GOT3 (cell line): ENCODE data around the gene FMNL2.

ENCODE experiments used
- DNase-seq: peaks from one replicate; lab custom pipeline; 2025; ENCODE audit warnings: mixed read lengths; lab: John Stamatoyannopoulos, UW

The FMNL2 gene

DNA sequence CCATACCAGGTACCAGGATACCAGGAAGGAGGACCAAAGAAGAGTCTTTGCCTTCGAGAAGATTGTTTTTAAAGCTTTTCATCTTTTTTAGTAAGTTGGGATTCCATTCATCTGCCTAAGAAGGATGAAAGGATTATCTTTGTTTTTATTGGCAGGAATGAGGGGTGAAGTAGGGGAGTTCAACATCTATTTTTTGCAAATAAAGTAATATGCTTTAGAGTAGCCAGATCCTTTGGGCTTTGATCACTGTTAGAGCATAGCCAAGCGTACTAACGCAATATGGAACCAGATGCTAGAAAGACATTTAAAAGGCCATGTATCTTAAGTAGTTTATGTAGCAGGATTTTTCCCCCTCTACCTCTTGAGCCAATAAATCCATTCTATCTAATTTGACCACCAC is 249.3 kb downstream of the FMNL2 start:
- no peak for DNase-seq

DNA sequence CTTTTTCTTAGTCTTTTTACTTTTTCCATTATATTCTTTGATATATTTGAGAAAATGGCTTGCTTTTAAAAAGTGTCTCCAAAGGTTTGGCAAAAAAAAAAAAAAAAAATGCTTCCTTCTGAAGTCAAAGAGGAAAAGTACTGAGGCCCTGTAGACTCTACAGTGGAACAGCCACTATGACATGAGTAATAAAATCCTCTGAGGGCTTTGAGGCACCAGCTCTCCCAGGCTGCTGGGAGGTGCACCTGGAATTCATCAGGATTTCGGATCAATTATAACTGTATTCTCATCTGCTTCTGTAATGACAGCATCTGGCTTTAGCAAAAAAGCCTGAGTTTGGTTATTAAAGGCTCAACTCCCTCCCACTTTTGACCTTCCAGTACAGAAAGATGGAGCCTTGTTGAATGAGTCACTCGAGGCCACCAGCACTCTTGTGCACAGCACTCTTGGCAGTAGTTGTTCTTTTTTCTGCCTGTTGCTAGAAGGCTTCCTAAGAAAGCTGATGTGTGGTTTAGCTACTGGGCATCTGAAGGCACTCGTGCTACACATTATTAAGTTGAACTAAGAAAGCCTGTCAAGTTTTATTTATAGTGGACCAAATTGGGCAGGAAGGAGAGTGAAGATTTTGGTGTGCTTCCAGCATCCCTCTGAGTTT is 251.0 kb downstream of the FMNL2 start:
- peak; percentile 21 for DNase-seq

DNA sequence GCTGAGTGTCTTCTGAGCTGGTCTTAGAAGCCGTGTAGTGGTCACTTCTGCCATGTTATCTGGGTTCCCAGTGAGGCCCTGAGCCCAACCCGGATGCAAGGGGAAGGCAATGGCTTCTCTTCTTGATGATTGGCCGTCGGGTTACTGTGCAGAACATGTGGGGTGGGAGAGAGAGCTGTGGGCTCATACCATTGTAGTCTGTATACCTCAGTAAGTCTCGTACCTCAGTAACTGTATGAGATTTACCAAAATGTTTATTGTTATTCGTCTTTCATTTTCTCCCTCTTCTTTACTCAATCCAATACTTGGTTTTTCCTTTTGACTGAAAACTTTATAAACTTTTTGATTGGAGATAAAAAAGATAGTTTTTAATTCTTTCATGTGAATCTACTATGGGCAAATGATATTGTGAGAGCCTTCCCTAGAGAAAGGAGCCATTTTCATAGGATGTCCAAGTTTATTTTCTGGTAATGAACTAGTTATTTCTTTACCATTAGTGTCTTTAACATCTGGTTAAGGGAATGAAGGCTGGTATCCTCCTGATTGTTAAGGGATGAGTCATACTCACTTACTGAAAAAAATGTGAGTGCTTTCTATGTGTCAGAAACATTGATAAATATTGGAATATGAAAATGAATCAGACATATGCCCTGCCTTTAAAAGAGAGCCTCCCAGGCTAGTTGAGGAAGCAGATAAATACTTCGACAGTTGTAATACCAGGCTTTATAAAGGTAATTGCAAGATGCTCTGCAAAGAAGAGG is 252.4 kb downstream of the FMNL2 start:
- DNase-seq = no peak

DNA sequence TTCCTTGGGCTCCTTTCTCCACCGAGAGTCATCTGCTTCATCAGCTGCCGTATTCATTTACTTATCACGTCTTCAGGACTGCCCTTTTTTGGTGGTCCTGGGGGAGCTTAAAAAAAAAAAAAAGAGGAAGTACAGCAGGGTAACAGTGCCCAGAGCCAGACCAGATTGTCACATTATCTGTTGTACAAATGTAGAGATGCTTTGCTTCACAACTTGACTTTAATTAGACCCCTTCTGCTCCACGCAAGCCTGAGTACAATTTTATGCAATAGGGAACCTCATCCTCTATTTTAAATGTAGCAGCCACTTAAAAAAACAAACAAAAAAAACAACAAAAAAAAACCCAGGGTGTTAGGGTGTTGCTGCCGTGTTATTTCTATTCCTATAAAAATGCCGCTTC is 254.0 kb downstream of the FMNL2 start:
- no peak for DNase-seq

DNA sequence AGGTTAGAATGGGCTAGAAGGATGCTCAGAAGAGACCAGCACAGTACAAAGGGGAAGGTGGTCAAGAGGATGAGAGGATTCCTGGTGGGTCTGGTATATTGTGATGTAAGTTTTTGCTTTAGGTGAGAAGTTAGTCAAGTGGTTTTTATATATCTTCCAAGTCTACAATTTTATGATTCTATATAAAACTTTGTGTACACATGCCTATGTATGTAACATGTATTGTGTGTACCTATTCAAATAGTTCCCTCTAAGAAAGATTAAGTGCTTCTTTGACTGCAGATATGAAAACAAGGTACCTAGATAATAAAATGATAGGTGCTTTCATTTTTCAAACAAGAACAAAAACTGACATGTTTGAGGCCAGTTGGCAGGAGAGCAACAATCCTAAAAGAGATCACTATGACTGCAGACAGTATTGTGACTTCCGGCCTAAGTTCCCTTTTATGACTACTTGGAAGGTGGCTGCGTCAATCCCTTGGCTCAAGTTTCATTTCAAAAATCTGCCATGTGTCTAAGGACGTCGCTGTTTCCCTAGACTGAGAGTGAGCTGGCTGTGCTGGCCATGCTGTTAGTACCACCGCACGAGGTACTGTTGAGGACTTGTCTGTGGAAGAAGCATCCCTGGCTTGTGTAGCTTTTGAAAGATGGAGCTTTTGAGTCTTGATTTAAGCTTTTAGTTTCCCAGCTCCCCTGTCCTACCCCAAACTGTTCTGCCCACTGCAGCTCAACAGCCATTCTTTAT is 259.2 kb downstream of the FMNL2 start:
- no peak for DNase-seq

DNA sequence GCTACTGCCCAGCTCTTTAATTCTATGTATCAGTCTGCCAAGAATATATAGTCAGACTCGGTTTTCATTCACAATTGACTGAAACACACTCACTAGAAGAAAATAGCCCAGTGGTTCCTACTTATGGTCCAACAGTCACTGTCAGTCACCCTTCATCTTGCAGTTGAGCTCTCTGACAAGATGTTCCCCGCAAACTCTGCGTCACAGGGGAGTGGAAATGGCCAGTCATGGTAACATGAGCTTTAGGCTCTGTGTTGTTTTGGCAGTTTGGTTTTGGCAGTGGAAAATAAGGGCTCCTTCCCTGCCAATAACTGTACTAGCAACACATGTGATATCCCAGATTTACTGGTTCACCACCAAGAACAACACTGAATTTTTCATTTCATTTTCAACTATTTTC is 259.8 kb downstream of the FMNL2 start:
- no peak for DNase-seq

DNA sequence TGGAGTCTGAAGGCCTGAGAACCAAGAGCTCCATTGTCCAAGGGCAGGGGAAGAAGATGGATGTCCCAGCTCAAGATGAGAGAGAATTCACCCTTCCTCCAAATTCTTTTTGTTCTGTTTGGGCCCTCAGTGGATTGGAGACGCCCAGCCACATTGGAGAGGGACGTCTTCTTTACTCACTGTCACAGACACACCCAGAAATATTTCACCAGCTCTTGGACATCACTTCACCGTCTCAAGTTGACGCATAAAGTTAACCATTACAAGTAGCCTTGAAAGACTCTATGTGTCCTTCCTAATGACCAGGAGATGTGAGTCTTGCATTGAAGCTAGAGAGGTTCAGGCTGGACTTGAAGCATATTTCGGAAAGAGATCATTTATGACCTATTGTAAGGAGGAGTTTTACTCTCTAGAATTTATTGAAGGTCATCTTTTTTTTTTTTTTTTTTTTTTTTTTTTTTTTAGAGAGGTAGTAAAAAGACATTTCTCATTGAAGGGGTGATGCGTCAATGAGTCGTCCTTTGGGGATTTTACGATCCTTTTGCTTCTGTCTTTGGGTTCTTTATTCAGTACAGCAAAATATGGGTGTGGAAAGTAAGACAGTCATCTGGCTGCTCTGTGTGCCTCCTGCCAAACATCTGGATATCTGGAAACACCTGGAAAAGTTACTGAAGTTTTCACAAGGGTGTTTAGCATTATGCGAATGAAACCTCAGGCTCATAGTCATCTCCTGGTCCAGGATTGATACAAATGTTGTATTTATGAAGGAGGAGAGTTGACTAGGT is 264.2 kb downstream of the FMNL2 start:
- no peak for DNase-seq

DNA sequence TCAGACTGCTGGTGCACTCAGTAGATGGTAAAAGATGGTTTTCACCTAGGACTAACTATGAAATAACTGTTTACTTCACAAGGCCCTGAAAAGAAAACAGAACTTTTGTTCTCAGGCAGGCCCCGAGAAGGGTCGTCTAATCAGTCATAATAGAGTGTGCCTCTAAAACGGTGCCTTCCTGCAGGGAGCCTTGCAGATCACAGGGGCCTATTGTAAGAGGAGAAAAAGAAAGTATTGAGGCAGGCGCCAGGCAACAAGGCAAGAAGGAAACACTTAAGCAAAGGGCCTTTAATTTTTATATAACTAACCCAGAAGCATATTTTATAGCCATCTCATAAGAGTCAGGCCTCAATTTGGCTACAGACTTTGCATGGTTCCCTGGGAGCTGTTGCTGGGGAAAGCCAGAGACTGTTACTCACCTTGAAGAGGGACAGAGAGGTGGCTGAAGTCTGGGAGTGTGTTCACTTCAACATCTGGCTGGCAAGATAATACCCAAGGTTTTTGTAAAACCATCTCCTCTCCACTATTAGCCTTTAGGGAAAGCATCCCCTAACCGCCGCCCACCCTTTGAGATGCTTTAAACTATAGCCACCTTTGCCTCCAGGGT is 265.2 kb downstream of the FMNL2 start:
- DNase-seq = no peak

DNA sequence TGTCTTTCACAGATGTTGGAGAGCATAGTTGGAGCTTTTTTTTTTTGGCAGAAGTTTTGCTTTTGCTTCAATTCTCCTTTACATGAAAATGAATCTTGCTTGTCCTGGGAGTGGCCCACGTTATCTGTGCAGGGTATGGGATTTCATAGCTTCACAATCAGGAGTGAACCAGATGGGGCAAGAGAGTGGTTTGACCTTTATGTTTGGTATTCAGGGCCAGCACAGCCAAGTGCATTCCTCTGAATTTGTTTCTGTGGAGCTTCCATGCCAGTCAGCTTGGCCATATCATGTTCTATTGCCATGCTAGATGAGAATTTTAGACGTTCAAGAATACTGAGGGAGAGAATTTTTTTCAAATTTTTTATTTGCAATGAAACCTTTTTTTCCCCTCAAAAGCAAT is 265.7 kb downstream of the FMNL2 start:
- no peak for DNase-seq

DNA sequence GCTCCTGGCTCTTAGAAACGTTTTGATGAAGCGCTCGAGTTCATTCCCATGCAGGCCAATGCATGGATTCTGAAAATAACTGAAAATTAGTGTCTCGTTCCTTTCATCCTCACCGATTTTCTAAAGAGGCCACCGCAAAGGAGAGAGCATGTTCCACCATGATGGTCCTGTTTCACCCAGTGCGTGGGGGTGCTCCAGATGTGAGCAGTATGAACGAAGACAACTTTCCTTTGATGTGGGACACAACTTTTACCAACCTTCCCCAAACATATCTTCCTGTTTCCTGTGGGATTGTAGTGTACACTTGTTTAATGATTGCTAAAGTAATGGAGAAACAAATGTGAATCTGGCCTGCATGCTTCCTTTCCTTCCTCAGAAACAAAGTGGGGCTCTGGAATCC is 267.8 kb downstream of the FMNL2 start:
- DNase-seq = no peak

DNA sequence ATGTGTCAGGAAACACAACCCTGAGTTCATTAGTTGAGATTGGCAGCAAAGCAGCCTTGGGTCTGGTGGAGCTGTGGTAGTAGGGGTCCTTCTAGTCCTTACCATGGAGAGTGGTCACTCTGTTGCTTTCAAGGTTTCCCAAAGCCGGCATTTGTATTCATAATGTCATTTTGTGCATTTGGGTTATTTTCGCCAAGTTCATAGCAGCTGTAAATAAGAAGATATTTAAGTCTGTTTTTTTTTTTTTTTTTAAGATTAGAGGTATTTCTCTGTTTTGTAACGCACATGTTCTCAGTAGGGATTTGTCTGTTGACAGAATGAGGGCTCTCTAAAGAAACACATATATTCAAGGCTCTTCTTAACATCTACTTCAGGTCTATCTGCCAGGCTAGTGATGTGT is 268.2 kb downstream of the FMNL2 start:
- no peak for DNase-seq

DNA sequence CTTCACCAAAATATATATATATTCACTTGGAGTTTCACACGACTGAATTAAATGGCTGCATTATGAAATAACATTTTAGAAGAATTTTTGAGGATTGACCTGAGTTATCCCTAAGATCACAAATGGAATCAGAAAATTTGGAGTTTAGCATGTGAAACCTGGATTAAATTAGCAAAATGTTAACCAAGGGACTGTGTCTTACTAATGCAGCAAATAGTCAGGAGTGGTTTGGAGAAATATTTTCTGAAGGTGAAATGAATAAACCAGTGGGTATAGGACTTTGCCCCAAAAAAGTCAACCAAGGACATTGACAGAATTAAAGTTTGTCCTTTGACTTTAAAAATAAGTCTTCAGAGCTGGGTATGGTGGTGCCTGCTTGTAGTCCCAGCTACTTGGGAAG is 271.1 kb downstream of the FMNL2 start:
- DNase-seq = no peak

DNA sequence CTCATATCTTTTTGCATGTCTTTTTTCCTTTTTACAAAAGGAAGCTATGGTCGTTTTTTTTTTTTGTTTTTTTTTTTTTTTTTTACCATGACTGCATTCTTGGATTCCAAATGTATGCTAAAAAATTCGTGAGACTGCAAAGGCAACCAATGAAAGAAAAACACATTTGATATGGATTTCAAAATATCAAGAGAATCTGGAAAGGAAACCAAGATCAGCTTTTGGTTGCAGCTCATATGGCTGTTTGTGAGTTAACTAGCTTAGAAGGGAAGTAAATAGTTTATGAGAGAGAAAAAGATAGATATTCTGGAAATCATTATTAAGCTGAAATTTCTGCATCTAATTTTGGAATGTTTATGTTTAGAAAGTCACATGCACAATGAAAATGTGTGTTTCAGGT is 272.0 kb downstream of the FMNL2 start:
- DNase-seq = no peak

DNA sequence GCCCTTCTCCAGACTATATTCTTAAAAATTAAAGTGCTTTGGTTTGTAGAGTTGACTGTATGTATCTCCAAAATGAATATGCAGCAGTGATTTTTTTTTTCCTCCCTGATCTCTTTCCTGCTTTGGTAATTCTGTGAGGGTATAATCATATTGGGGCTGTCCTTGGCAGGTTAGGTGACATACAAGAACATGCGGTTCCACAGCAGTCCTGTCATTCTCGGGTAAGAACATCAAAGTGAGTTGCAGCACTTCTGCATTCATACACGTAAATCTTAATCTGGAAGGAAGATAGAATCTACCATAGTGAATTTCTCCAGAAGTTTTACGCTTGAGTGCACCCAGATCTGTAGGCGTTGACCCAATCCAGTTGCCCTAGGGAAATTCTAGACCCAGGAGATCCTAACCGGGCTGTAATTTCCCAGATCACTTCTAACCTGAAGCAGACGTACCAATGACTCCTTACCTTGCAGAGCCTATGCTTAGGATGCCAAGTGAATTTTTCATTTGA is 272.9 kb downstream of the FMNL2 start:
- no peak for DNase-seq

DNA sequence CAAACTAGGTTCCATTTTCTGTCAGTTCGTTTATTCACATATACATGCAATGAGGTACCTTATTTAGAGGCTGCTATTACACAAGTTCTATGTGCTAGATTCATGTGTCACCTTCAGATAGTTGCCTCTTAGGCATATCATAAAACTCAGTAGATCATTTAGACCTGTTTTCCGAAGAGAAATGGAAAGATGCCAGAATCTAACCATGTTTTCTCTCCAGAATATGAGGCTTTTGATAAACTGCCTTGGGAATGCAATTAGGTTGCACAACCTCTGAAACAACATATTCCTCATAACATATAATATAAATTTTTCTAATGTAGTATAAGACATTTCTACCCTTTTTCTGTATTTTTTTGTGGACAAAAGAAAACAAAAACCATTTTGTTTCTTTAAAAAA is 274.2 kb downstream of the FMNL2 start:
- DNase-seq = no peak

DNA sequence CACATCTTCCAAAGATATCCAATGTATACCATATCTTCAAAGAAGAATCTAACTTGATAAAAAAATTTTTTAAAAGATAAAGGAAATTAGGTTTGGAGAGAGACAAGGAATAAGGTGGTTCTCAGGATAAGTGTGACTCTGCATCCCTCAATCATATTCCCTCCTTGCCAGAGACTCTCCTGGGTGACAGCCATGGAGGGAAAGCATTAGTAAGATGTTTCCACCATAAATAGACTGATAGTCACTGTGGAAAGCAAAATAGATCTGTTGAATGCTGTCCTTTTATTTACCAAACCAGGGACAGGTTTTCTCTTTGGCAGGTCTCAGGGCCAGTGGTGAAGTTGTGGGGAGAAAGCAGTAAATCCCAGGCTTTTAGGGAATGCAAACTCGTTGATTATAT is 274.7 kb downstream of the FMNL2 start:
- no peak for DNase-seq

DNA sequence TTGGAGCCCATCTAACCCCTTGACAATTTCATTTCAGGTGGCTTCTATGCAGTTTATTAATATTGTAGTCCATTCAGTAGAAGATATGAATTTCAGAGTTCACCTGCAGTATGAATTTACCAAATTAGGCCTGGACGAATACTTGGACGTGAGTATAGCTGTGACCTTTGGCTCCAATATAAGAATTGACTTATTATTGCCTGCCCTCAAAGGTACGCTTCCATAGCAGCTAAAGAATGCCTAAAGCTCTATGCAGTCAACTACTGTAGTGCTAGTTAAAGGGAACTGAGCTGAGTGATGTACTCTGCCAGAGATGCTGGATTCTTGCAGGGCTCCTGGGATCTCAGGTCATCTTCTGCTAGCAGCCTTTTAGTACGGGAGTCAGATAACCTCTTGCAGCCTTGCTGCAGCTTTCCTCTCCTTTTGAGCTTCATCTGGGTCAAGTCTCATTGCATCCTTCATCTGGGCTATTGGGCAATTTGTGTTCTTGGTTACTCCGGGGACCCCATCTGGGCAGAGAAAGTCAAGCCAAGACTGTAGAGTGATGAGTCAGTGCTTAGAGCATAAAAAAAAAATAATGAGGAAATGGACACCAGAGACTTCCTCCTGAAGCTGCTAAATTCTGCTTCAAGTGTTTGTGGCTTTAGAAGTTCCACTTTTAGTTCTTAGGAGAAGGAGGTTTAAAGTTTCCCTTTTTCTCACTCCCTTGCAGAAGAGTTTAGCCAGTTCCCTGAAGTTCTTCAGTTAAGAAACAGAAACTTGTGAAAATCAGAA is 276.7 kb downstream of the FMNL2 start:
- DNase-seq = peak; percentile 55

DNA sequence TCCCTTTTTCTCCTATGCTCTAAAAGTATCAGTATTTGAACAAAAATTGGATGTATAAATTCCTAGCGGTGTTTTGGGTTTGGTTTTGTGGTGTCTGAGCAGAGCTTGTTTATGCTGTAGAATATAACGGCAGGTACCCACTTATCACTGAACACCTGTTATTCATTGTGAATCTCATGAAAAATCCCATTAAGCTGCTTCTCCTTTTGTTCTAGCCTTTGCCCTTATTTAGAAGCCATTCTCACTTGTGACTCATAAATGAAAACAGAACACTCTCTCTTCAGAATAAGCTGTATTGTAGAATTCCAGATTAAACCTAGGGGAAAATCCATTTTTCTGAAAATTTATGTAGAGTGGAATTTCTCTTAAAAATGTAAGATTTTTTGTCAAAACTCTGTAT is 278.3 kb downstream of the FMNL2 start:
- no peak for DNase-seq

DNA sequence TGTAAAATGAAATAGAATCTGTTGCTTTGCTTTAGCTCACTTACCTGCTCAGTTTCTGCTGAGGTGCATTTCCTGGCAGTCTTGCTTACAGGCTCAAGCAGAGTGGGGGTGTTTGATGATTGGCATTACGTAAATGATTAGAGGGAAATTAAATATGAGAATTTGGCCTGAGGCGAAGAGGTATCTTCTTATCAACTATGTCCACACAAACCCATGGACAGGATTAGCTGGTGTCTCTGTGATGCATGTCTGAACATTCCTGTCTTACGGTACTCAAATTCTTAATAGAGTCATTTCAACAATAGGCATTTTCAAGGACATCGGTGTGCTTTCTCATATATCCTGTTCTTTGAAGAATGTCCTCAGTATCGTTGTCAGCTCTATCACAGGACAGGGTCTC is 280.2 kb downstream of the FMNL2 start:
- DNase-seq = no peak

DNA sequence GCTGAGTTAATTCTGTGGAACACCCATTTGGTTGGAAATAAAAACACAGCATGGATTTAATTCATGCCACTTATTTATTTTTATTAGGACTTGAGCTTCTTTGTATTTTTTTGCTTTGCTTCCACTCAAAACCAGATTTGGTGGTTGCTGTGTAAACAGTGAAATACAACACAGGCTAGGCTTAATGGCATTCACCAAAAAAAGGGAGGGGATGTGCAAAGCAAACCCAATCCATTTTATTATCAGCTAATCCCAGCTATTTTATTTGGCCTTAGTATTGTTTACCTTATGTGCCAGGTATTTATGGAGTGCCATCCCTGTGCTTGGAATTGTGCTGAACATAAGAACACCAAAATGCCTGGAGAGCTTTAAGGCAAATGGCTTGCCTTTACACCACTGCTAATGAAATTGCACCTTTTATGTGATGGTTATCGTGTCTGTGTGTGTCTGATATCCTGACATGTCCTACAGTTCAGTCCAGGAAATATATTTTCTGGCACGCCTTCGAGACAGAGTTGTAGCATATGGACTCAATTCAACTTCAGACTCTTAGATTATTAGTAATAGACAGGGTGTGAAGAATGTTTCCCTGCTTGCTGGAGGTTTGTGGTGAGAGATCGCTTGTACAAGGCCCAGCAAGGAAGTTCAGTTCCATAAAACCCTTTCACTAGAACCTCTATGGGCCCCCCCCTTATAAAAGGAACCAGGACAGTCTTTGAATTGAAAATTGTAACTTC is 282.6 kb downstream of the FMNL2 start:
- DNase-seq = no peak
